HepG2 (cell line): ENCODE measurements around the gene MPP3. TPM values are rescaled to one million over a fixed set of nuclear protein-coding genes. Genes with fewer than 3 reads are reported as not detected.
A peak's percentile ranks its signal among the peaks of the same experiment; 100 is the strongest.

Experiments used
- BATF2 ChIP-seq: sonication (generic); formaldehyde crosslinking; IDR thresholded peaks from 2 replicates; pipeline ENCODE4 v1.8.0; 2022; ENCODE audit warnings: mild to moderate bottlenecking, missing genetic modification reagents, moderate library complexity
- CENPX ChIP-seq: sonication (generic); formaldehyde crosslinking; IDR thresholded peaks from 2 replicates; pipeline ENCODE4 v1.9.0; 2021; ENCODE audit warnings: mild to moderate bottlenecking, missing genetic modification reagents, moderate library complexity
- ETV5 ChIP-seq: IDR thresholded peaks from 2 replicates; pipeline ENCODE4 v1.6.1; 2018; ENCODE audit warnings: missing biosample characterization, missing genetic modification reagents, inconsistent platforms, borderline replicate concordance
- FOXK1 ChIP-seq: sonication (generic); formaldehyde crosslinking; IDR thresholded peaks from 2 replicates; pipeline ENCODE4 v1.4.0; 2020; ENCODE audit warnings: low read depth, missing genetic modification reagents, borderline replicate concordance
- GATAD2A ChIP-seq: IDR thresholded peaks from 2 replicates; pipeline ENCODE4 v1.6.1; 2016
- HBP1 ChIP-seq: IDR thresholded peaks from 2 replicates; pipeline ENCODE4 v1.6.1; 2016; ENCODE audit warnings: low read depth, control low read depth
- HDAC2 ChIP-seq: sonication (generic); formaldehyde crosslinking; IDR thresholded peaks from 2 replicates; pipeline ENCODE4 v1.4.0; 2020; ENCODE audit warnings: missing genetic modification reagents
- HOXD1 ChIP-seq: sonication (generic); formaldehyde crosslinking; IDR thresholded peaks from 2 replicates; pipeline ENCODE4 v1.5.0; 2020; ENCODE audit warnings: missing genetic modification reagents
- JUNB ChIP-seq: sonication (generic); formaldehyde crosslinking; IDR thresholded peaks from 2 replicates; pipeline ENCODE4 v1.8.0; 2022; ENCODE audit warnings: missing genetic modification reagents, mild to moderate bottlenecking, borderline replicate concordance
- KLF15 ChIP-seq: sonication (generic); formaldehyde crosslinking; IDR thresholded peaks from 2 replicates; pipeline ENCODE4 v1.8.1; 2023; ENCODE audit warnings: borderline replicate concordance, mild to moderate bottlenecking, inconsistent platforms, missing genetic modification reagents, mixed read lengths
- MIER2 ChIP-seq: IDR thresholded peaks from 2 replicates; pipeline ENCODE4 v1.6.1; 2016; ENCODE audit warnings: missing biosample characterization, missing genetic modification reagents
- NFIB ChIP-seq: sonication (generic); formaldehyde crosslinking; IDR thresholded peaks from 2 replicates; pipeline ENCODE4 v1.9.0; 2021; ENCODE audit warnings: missing genetic modification reagents, mild to moderate bottlenecking, borderline replicate concordance
- NFIC ChIP-seq: IDR thresholded peaks from 2 replicates; pipeline ENCODE4 v1.6.1; 2012; ENCODE audit warnings: mild to moderate bottlenecking, low read length, inconsistent platforms
- NR2C2 ChIP-seq: sonication (generic); formaldehyde crosslinking; IDR thresholded peaks from 2 replicates; pipeline ENCODE4 v1.4.0; 2020; ENCODE audit warnings: missing genetic modification reagents, mild to moderate bottlenecking, moderate library complexity, borderline replicate concordance
- PITX1 ChIP-seq: sonication (generic); formaldehyde crosslinking; IDR thresholded peaks from 2 replicates; pipeline ENCODE4 v1.5.1; 2020; ENCODE audit warnings: mild to moderate bottlenecking, missing genetic modification reagents
- SMYD3 ChIP-seq: sonication (generic); formaldehyde crosslinking; IDR thresholded peaks from 2 replicates; pipeline ENCODE4 v1.8.1; 2023; ENCODE audit warnings: mild to moderate bottlenecking, missing genetic modification reagents
- SRSF9 ChIP-seq: fragments of 200-400 bp; formaldehyde crosslinking; IDR thresholded peaks from 2 replicates; pipeline ENCODE4 v1.6.1; 2018; ENCODE audit warnings: borderline replicate concordance, mild to moderate bottlenecking, low read depth, low read length; ENCODE audit not compliant: insufficient read depth, poor library complexity, severe bottlenecking
- TCF7 ChIP-seq: sonication (generic); IDR thresholded peaks from 2 replicates; pipeline ENCODE4 v1.6.1; 2016; ENCODE audit warnings: antibody characterized with exemption, low read depth
- TCF7L2 ChIP-seq: IDR thresholded peaks from 2 replicates; pipeline ENCODE4 v1.6.1; 2011; ENCODE audit warnings: mild to moderate bottlenecking, low read depth, low read length, moderate library complexity
- THAP11 ChIP-seq: IDR thresholded peaks from 2 replicates; pipeline ENCODE4 v1.6.1; 2016; ENCODE audit warnings: missing biosample characterization, missing genetic modification reagents
- ZBTB21 ChIP-seq: sonication (generic); formaldehyde crosslinking; IDR thresholded peaks from 2 replicates; pipeline ENCODE4 v1.4.0; 2020; ENCODE audit warnings: missing genetic modification reagents
- ZNF138 ChIP-seq: sonication (generic); formaldehyde crosslinking; IDR thresholded peaks from 2 replicates; pipeline ENCODE4 v1.5.0; 2020; ENCODE audit warnings: mild to moderate bottlenecking, low read depth, missing genetic modification reagents
- ZNF335 ChIP-seq: sonication (generic); formaldehyde crosslinking; IDR thresholded peaks from 2 replicates; pipeline ENCODE4 v1.4.0; 2020; ENCODE audit warnings: missing genetic modification reagents
- ZNF512 ChIP-seq: sonication (generic); formaldehyde crosslinking; IDR thresholded peaks from 2 replicates; pipeline ENCODE4 v1.4.0; 2020; ENCODE audit warnings: mild to moderate bottlenecking, missing genetic modification reagents
- ZNF557 ChIP-seq: sonication (generic); formaldehyde crosslinking; IDR thresholded peaks from 2 replicates; pipeline ENCODE4 v1.4.0; 2020; ENCODE audit warnings: missing genetic modification reagents
- ZSCAN22 ChIP-seq: sonication (generic); formaldehyde crosslinking; IDR thresholded peaks from 2 replicates; pipeline ENCODE4 v1.4.0; 2020; ENCODE audit warnings: mild to moderate bottlenecking, missing genetic modification reagents
- polyA plus RNA-seq, 8 experiments: library from polyadenylated mRNA; depleted of rRNA in 3 of 8; stranded (reverse) in 7 of 8; unstranded in 1 of 8; fragments of >200 nt; fragmentation: Illumina TruSeq in 4 of 8; extraction: Trizol in 4 of 8; gene quantifications; 2 replicates each; pipeline versions ENCODE4 v1.2.1 to v1.2.3, GENCODE V29; 2011 to 2016; ENCODE audit warnings: low read depth in 4 of 8, missing spikeins in 1 of 8, mixed read lengths in 1 of 8; ENCODE audit not compliant: insufficient read depth in 1 of 8
- total RNA-seq, 5 experiments: library from RNA; depleted of rRNA; stranded (reverse); fragments of >200 nt; fragmentation: Illumina TruSeq; extraction: Trizol; gene quantifications; 2 replicates each; pipeline ENCODE4 v1.2.3, GENCODE V29; 2016; ENCODE audit warnings: low read depth in 1 of 5

Gene MPP3
- total and polyA plus RNA-seq, 2 of the 13 experiments (the other 11 are each of a cell fraction or from before 2014, with no cell fraction given), result 0.91 to 1.8 TPM

GRCh38 chr17:43801844-43802243 is 31.1 kb downstream of the MPP3 start (continued):
- TF ChIP-seq JUNB (CRISPR knock-in tag) (peak; percentile 92), ZNF557 (CRISPR knock-in tag) (no peak), GATAD2A (CRISPR knock-in tag) (peak; percentile 88), BATF2 (no peak), ZNF138 (CRISPR knock-in tag) (no peak), TCF7L2 (peak; percentile 65; the same call in 1 of the 2 replicates), SRSF9 (no peak), PITX1 (CRISPR knock-in tag) (peak; percentile 76; the same call in 1 of the 2 replicates), KLF15 (CRISPR knock-in tag) (no peak), HOXD1 (CRISPR knock-in tag) (peak; percentile 81; the same call in 1 of the 2 replicates), FOXK1 (CRISPR knock-in tag) (peak; percentile 74; the same call in 1 of the 2 replicates), ZSCAN22 (CRISPR knock-in tag) (no peak), NFIB (CRISPR knock-in tag) (no peak), ZBTB21 (CRISPR knock-in tag) (peak; percentile 86), THAP11 (CRISPR knock-in tag) (peak; percentile 61), ETV5 (CRISPR knock-in tag) (peak; percentile 95), TCF7 (peak; percentile 99), SMYD3 (CRISPR knock-in tag) (peak; percentile 76; the same call in 1 of the 2 replicates), ZNF512 (no peak), NR2C2 (CRISPR knock-in tag) (peak; percentile 81), NFIC (peak; percentile 87), ZNF335 (CRISPR knock-in tag) (0 out of 2 replicates have a peak, but pooled peaks have one; percentile 40), MIER2 (CRISPR knock-in tag) (peak; percentile 58; the same call in 1 of the 2 replicates), HBP1 (no peak), CENPX (CRISPR knock-in tag) (no peak), HDAC2 (peak; percentile 98)
